IMR-90 (cell line): ENCODE results near the gene HEYL.

Experiments
- BHLHE40 ChIP-seq: fragments of 150-350 bp; IDR thresholded peaks from 2 replicates; pipeline ENCODE4 v1.6.1; 2016; ENCODE audit warnings: mild to moderate bottlenecking, low read depth, low read length
- CEBPB ChIP-seq: IDR thresholded peaks from 2 replicates; pipeline ENCODE4 v1.6.1; 2012; ENCODE audit warnings: low read depth, low read length, improper control_type of control experiment
- CTCF ChIP-seq: conservative IDR thresholded peaks from 2 replicates; pipeline ENCODE4 v1.5.1; 2012; ENCODE audit warnings: mild to moderate bottlenecking, low read depth, low read length, improper control_type of control experiment
- FOS ChIP-seq: fragments of 150-350 bp; IDR thresholded peaks from 2 replicates; pipeline ENCODE4 v1.6.1; 2016; ENCODE audit warnings: low read depth, low read length
- MAFK ChIP-seq: IDR thresholded peaks from 2 replicates; pipeline ENCODE4 v1.6.1; 2012; ENCODE audit warnings: low read depth, low read length, improper control_type of control experiment
- MAZ ChIP-seq: IDR thresholded peaks from 2 replicates; pipeline ENCODE4 v1.6.1; 2012; ENCODE audit warnings: low read depth, mild to moderate bottlenecking, low read length, improper control_type of control experiment, moderate library complexity, borderline replicate concordance
- NFE2L2 ChIP-seq: fragments of 150-350 bp; IDR thresholded peaks from 2 replicates; pipeline ENCODE4 v1.6.1; 2016; ENCODE audit warnings: low read depth, mild to moderate bottlenecking, low read length
- POLR2A ChIP-seq: IDR thresholded peaks from 2 replicates; pipeline ENCODE4 v1.6.1; 2012; ENCODE audit warnings: mild to moderate bottlenecking, low read depth, low read length
- RAD21 ChIP-seq: IDR thresholded peaks from 2 replicates; pipeline ENCODE4 v1.6.1; 2012; ENCODE audit warnings: low read length, improper control_type of control experiment
- RCOR1 ChIP-seq: IDR thresholded peaks from 2 replicates; pipeline ENCODE4 v1.6.1; 2012; ENCODE audit warnings: mild to moderate bottlenecking, low read length, improper control_type of control experiment; ENCODE audit not compliant: insufficient replicate concordance
- RFX5 ChIP-seq: IDR thresholded peaks from 2 replicates; pipeline ENCODE4 v1.8.0; 2012; ENCODE audit warnings: low read depth, mild to moderate bottlenecking, low read length, moderate library complexity
- SMC3 ChIP-seq: fragments of 150-350 bp; IDR thresholded peaks from 2 replicates; pipeline ENCODE4 v1.6.1; 2016; ENCODE audit warnings: low read depth, mild to moderate bottlenecking, antibody characterized with exemption, low read length, moderate library complexity
- TF ChIP-seq, protein P1 (sequence below): fragments of 150-350 bp; IDR thresholded peaks from 2 replicates; pipeline ENCODE4 v1.6.1; 2016; ENCODE audit warnings: low read depth, mild to moderate bottlenecking, low read length, moderate library complexity, borderline replicate concordance
- TF ChIP-seq, protein P2 (sequence below): fragments of 150-350 bp; IDR thresholded peaks from 2 replicates; pipeline ENCODE4 v1.6.1; 2017; ENCODE audit warnings: mild to moderate bottlenecking, antibody characterized with exemption, low read length, low read depth

- TF ChIP-seq RAD21 (no peak), SMC3 (no peak), POLR2A (no peak; the same call in 1 of the 2 replicates), CTCF (no peak), BHLHE40 (no peak), RFX5 (no peak), MAFK (no peak), RCOR1 (no peak), CEBPB (no peak), MAZ (no peak), FOS (no peak), NFE2L2 (no peak)
- TF ChIP-seq, protein P1, sequence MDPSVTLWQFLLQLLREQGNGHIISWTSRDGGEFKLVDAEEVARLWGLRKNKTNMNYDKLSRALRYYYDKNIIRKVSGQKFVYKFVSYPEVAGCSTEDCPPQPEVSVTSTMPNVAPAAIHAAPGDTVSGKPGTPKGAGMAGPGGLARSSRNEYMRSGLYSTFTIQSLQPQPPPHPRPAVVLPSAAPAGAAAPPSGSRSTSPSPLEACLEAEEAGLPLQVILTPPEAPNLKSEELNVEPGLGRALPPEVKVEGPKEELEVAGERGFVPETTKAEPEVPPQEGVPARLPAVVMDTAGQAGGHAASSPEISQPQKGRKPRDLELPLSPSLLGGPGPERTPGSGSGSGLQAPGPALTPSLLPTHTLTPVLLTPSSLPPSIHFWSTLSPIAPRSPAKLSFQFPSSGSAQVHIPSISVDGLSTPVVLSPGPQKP: no peak
- TF ChIP-seq, protein P2, sequence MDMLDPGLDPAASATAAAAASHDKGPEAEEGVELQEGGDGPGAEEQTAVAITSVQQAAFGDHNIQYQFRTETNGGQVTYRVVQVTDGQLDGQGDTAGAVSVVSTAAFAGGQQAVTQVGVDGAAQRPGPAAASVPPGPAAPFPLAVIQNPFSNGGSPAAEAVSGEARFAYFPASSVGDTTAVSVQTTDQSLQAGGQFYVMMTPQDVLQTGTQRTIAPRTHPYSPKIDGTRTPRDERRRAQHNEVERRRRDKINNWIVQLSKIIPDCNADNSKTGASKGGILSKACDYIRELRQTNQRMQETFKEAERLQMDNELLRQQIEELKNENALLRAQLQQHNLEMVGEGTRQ: peak; percentile 64; the same call in 1 of the 2 replicates
Observed at GRCh38 chr1:39576016-39576657, 63.3 kb downstream of the HEYL start.
